Measurements from ENCODE around the gene ANKRD34C.

GRCh38 chr15:79240036-79240435 lies 42.5 kb upstream of the ANKRD34C start:
- TF ChIP-seq CTCF (IDR thresholded peaks at IDR 0.05; ENCODE audit: low read depth, low read length, poor library complexity, severe bottlenecking) (no peak), EZH2phosphoT487 (IDR thresholded peaks at IDR 0.05; ENCODE audit: borderline replicate concordance, low read length) (no peak)

All from DOHH2 (cell line).